Activated CD8-positive, alpha-beta T cell treated with anti-CD3 and anti-CD28 coated beads for 36 hours (primary cell): ENCODE results near the gene IST1. TPM values are rescaled to one million over a fixed set of nuclear protein-coding genes. Genes with fewer than 3 reads are reported as not detected.

Experiments used
- ATAC-seq: fragments of 200-7000 bp; cut with Tn5 transposase; one replicate; pipeline ENCODE4 v1.10.0; 2021; ENCODE audit warnings: mild to moderate bottlenecking, moderate library complexity
- CTCF ChIA-PET: fragments of 350-600 bp; sonication (Branson Sonifier 250); formaldehyde crosslinking; loops from one replicate; lab custom pipeline; 2021; ENCODE audit warnings: antibody characterized with exemption; lab: Charles Lee
- POLR2A ChIA-PET: fragments of 350-600 bp; sonication (Branson Sonifier 250); formaldehyde crosslinking; loops from one replicate; lab custom pipeline; 2021; ENCODE audit warnings: antibody characterized with exemption; lab: Charles Lee
- DNase-seq: peaks from one replicate; pipeline ENCODE4 v3.0.0-alpha.2; 2020
- H3K27ac Mint-ChIP-seq: one replicate; pipeline ENCODE4 v1.8.0; 2021; ENCODE audit warnings: mild to moderate bottlenecking, mixed read lengths
- H3K27me3 Mint-ChIP-seq: one replicate; pipeline ENCODE4 v1.8.0; 2021; ENCODE audit warnings: mixed read lengths
- H3K36me3 Mint-ChIP-seq: one replicate; pipeline ENCODE4 v1.8.0; 2021; ENCODE audit warnings: low read depth, mixed read lengths
- H3K4me1 Mint-ChIP-seq: one replicate; pipeline ENCODE4 v1.8.0; 2021; ENCODE audit warnings: low read depth, mixed read lengths
- H3K4me3 Mint-ChIP-seq: one replicate; pipeline ENCODE4 v1.8.0; 2021; ENCODE audit warnings: mild to moderate bottlenecking, moderate library complexity, mixed read lengths
- H3K9me3 Mint-ChIP-seq: one replicate; pipeline ENCODE4 v1.8.0; 2021; ENCODE audit warnings: mixed read lengths
- intact Hi-C: fragments of 100-400 bp; cut with micrococcal nuclease; formaldehyde crosslinking; loops from one replicate; pipeline ENCODE4 v1.10.0; 2022
- total RNA-seq, 2 experiments: library from RNA; stranded (reverse); gene quantifications; one replicate each; pipeline ENCODE4 v1.2.3, GENCODE V29; 2021
- TF ChIP-seq, protein P1 (sequence below): fragments of 200-600 bp; IDR thresholded peaks from one replicate; pipeline ENCODE4 v1.8.0; 2022; ENCODE audit warnings: antibody characterized with exemption, mild to moderate bottlenecking

IST1 gene
- total RNA-seq, 2 experiments from 2014 or later, result 157 to 175 TPM

DNA sequence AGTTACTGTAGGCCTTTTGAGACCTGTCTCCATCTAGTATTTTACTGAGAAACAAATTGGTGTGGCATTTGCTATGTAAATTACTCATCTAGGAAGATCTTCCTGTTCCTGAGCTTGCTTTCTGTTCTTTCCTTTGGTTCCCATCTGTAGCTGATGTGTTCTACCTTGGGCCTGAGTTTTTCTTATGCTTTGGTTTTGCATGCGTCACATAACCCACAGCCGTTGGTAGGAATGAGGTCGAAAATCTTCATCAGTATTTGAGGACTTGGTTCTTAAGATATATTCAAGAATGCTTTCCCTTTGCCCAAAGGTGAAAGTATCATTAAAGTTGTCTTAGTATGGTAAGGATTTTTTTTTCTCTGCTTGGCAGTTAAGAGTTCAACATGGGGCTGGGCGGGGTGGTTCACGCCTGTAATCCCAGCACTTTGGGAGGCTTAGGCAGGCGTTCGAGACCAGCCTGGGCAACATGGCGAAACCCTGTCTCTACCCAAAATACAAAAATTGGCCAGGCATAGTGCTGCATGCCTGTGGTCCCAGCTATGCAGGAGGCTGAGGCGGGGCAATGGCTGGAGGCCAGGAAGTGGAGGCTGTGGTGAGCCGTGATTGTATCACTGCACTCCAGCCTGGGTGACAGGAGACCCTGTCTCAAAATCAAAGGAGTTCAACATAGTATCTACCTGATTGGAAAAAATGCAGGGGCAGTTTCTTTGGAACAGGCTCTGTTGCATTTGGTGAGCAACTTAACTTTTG lies 28.8 kb downstream of the IST1 start:
- H3K27ac Mint-ChIP-seq, result no peak overlapping the region
- H3K4me1 Mint-ChIP-seq, result peaks cover 10% of the 10 kb centered on the region
- no peak for ATAC-seq
- DNase-seq, result no peak
- TF ChIP-seq, protein P1, sequence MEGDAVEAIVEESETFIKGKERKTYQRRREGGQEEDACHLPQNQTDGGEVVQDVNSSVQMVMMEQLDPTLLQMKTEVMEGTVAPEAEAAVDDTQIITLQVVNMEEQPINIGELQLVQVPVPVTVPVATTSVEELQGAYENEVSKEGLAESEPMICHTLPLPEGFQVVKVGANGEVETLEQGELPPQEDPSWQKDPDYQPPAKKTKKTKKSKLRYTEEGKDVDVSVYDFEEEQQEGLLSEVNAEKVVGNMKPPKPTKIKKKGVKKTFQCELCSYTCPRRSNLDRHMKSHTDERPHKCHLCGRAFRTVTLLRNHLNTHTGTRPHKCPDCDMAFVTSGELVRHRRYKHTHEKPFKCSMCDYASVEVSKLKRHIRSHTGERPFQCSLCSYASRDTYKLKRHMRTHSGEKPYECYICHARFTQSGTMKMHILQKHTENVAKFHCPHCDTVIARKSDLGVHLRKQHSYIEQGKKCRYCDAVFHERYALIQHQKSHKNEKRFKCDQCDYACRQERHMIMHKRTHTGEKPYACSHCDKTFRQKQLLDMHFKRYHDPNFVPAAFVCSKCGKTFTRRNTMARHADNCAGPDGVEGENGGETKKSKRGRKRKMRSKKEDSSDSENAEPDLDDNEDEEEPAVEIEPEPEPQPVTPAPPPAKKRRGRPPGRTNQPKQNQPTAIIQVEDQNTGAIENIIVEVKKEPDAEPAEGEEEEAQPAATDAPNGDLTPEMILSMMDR, result no peak
- no peak overlapping the region for H3K4me3 Mint-ChIP-seq
- intact Hi-C loops, result no loop called here
- POLR2A ChIA-PET, result interaction anchor here (0.6 to 1.2 kb wide), 2 partner anchors 11 to 199 kb away, joined by 3 read pairs; partner anchors contain the start of gene PHLPP2
- no peaks in the 10 kb centered on the region for H3K9me3 Mint-ChIP-seq
- no peaks in the 10 kb centered on the region for H3K27me3 Mint-ChIP-seq
- CTCF ChIA-PET, result interaction anchor here (1.2 to 1.3 kb wide), 2 partner anchors 13 to 38 kb away, joined by 3 to 4 read pairs; no protein-coding TSS in a partner anchor
- H3K36me3 Mint-ChIP-seq, result peaks cover 67% of the 10 kb centered on the region

GRCh38 chr16:71924710-71925109 lies 29.4 kb downstream of the IST1 start:
- H3K9me3 Mint-ChIP-seq, result no peaks in the 10 kb centered on the region
- peaks cover 64% of the 10 kb centered on the region for H3K36me3 Mint-ChIP-seq
- H3K27me3 Mint-ChIP-seq, result no peaks in the 10 kb centered on the region
- no peak overlapping the region for H3K27ac Mint-ChIP-seq
- H3K4me3 Mint-ChIP-seq, result no peak overlapping the region
- peaks cover 10% of the 10 kb centered on the region for H3K4me1 Mint-ChIP-seq
- ChIA-PET POLR2A (interaction anchor here (0.7 kb wide), 1 partner anchor 12 kb away, joined by 3 read pairs; no protein-coding TSS in a partner anchor), CTCF (no interaction called here)
- TF ChIP-seq, protein P1, result no peak
- DNase-seq, result no peak
- no peak for ATAC-seq
- intact Hi-C loops, result no loop called here

- Mint-ChIP-seq H3K4me3 (no peak overlapping the region), H3K36me3 (peaks cover 50% of the 10 kb centered on the region), H3K9me3 (no peaks in the 10 kb centered on the region), H3K4me1 (peaks cover 14% of the 10 kb centered on the region), H3K27me3 (no peaks in the 10 kb centered on the region), H3K27ac (peak overlapping the region; percentile 66)
- no peak for DNase-seq
- ChIA-PET POLR2A (no interaction called here), CTCF (no interaction called here)
- TF ChIP-seq, protein P1, result no peak
- ATAC-seq, result no peak
- intact Hi-C loops, result no loop called here
These were observed 32.1 kb downstream of the IST1 start for GRCh38 chr16:71927383-71927782.

GRCh38 chr16:71927787-71928186 lies 32.5 kb downstream of the IST1 start:
- POLR2A ChIA-PET, result no interaction called here
- Mint-ChIP-seq H3K27ac (peak overlapping the region; percentile 66), H3K4me1 (peaks cover 14% of the 10 kb centered on the region), H3K27me3 (no peaks in the 10 kb centered on the region), H3K9me3 (no peaks in the 10 kb centered on the region), H3K36me3 (peaks cover 46% of the 10 kb centered on the region), H3K4me3 (no peak overlapping the region)
- intact Hi-C loops, result no loop called here
- DNase-seq (no peak), ATAC-seq (no peak)
- CTCF ChIA-PET, result no interaction called here
- TF ChIP-seq, protein P1, result no peak

- TF ChIP-seq, protein P1, result no peak
- Mint-ChIP-seq H3K4me3 (no peak overlapping the region), H3K27me3 (no peaks in the 10 kb centered on the region), H3K9me3 (no peaks in the 10 kb centered on the region), H3K27ac (no peak overlapping the region), H3K4me1 (peaks cover 14% of the 10 kb centered on the region), H3K36me3 (peaks cover 39% of the 10 kb centered on the region)
- DNase-seq (no peak), ATAC-seq (no peak)
- intact Hi-C loops, result no loop called here
- ChIA-PET CTCF (interaction anchor here (1.0 to 1.7 kb wide), 5 partner anchors 11 to 21 kb away, joined by 3 to 4 read pairs (median 3); no protein-coding TSS in a partner anchor), POLR2A (interaction anchor here (1.2 to 1.5 kb wide), 2 partner anchors 10 to 31 kb away, joined by 4 to 6 read pairs; no protein-coding TSS in a partner anchor)
These were observed 33.7 kb downstream of the IST1 start for GRCh38 chr16:71929048-71929447.
